Gastroesophageal sphincter (tissue), 4 donors: Measurements from ENCODE around the gene OPRD1. TPM values are rescaled to one million over a fixed set of nuclear protein-coding genes. Genes with fewer than 3 reads are reported as not detected.

Experiments used
- ATAC-seq: fragments of 150-250 bp; one replicate; pipeline ENCODE4 v1.9.1; 2016; ENCODE audit warnings: mild to moderate bottlenecking, moderate library complexity
- H3K27ac ChIP-seq, 4 donors: fragments of 200-600 bp; sonication (generic) in 3 of 4; 1 replicate in 3 of 4; 2 replicates in 1 of 4; pipeline ENCODE4 v1.5.1; 2016 to 2019
- H3K27me3 ChIP-seq: fragments of 200-600 bp; sonication (generic); one replicate; pipeline ENCODE4 v1.5.1; 2019
- H3K36me3 ChIP-seq, 2 donors: fragments of 200-600 bp; sonication (generic); one replicate each; pipeline ENCODE4 v1.5.1; 2019; ENCODE audit warnings: control low read depth in 1 of 2
- H3K4me1 ChIP-seq, 3 donors: fragments of 200-600 bp; sonication (generic); 1 replicate in 2 of 3; 2 replicates in 1 of 3; pipeline ENCODE4 v1.5.1; 2016 to 2019; ENCODE audit warnings: control low read depth in 2 of 3
- H3K4me3 ChIP-seq, 2 donors: fragments of 200-600 bp; sonication (generic); one replicate each; pipeline ENCODE4 v1.5.1; 2019; ENCODE audit warnings: mild to moderate bottlenecking in 1 of 2, moderate library complexity in 1 of 2
- H3K9me3 ChIP-seq, 3 donors: fragments of 200-600 bp; sonication (generic); one replicate each; pipeline ENCODE4 v1.5.1; 2017 to 2019; ENCODE audit warnings: control low read depth in 2 of 3
- EP300 ChIP-seq: sonication (generic); formaldehyde crosslinking; IDR thresholded peaks from one replicate; pipeline ENCODE4 v1.6.1; 2017; ENCODE audit warnings: antibody characterized with exemption, mild to moderate bottlenecking
- POLR2A ChIP-seq, 2 donors: fragments of 450-650 bp; IDR thresholded peaks; one replicate each; pipeline ENCODE4 v1.6.1; 2017; ENCODE audit warnings: antibody characterized with exemption in 2 of 2, mild to moderate bottlenecking in 2 of 2, moderate library complexity in 1 of 2
- POLR2AphosphoS5 ChIP-seq: sonication (generic); formaldehyde crosslinking; IDR thresholded peaks from one replicate; pipeline ENCODE4 v1.6.1; 2017; ENCODE audit warnings: antibody characterized with exemption
- WGBS, 2 donors: methylation state at CpG; one replicate each; pipeline ENCODE4 v1.1.5; 2018; ENCODE audit warnings: low coverage in 1 of 2; 5-methylcytosine and 5-hydroxymethylcytosine counted together
- total RNA-seq, 4 donors: library from RNA; depleted of rRNA; stranded (reverse); fragments of >200 nt; gene quantifications; one replicate each; pipeline ENCODE4 v1.1.0, GENCODE V29; 2016
- TF ChIP-seq, protein P1 (sequence below), 4 experiments: fragments of 200-600 bp in 2 of 4; fragments of 450-650 bp in 2 of 4; sonication (generic) in 1 of 4; IDR thresholded peaks; one replicate each; pipeline ENCODE4 v1.5.1; 2017 to 2019; ENCODE audit warnings: antibody characterized with exemption in 4 of 4, mild to moderate bottlenecking in 2 of 4, moderate library complexity in 2 of 4

The OPRD1 gene
- total RNA-seq, 4 donors from 2014 or later: 0.08 to 0.16 (median 0.13) TPM; not detected in 1

DNA sequence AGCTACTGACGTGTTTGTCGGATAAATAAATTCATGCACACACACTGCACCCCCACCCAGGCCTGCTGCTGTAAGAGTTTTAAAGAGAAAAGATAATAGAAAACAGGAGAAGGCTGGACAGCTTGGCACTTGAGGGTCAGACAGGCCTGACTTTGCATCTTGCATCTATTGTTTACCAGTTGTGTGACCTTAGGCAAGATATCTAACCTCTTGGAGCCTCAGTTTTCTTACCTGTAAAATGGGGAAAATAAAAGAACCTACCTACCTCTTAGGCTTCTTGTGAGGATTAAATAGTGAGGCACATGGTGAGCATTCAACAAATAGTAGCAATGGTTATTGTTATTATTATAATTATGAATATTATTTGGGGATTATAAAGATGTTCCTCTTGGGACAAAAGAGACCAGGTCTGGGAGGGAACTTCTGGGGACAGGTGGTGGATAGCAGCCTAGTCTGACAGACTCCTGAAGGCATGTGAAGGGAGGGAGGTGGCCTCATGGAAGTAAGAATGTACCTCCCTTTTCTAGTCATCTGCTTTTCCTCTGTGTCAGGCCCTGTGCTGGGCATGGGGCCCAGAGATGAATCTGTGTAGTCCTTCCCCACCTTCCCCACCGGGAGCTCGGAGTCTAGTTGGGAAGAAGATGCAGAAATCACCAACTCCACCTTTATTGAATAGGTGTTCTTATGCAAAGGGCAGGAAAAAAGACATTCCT is 84.1 kb downstream of the OPRD1 start:
- WGBS, 2 donors: 91 to 100% methylated on average over 2 to 4 of the region's 4 CpGs
- no peak for ATAC-seq

DNA sequence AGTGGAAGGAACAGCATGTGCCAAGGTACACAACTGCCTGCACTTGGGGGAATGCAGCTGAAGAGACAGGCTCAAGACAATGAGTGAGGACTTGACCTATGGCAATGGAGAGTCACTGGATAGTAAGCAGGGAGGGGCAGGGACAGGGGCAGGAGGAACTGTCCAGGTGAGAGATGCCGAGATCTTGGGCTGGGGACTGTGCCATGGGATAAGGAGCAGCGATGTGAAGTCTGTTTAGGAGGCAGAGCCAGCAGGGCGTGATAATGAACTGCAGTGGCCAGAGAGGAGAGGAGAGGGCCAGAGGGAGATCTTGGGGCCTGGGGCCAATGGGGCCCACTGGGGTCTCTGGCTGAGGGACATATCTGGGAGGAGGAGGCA is 84.6 kb downstream of the OPRD1 start:
- whole genome bisulfite sequencing, 2 donors: 43 to 50% methylated on average over 2 to 3 of the region's 3 CpGs
- Histone ChIP-seq H3K4me1 (peaks cover 0 to 18% (median 9%) of the 10 kb centered on the region in 3 donors), H3K27ac (no peak overlapping the region), H3K9me3 (no peaks in the 10 kb centered on the region), H3K27me3 (no peaks in the 10 kb centered on the region), H3K36me3 (peaks cover 0 to 5% of the 10 kb centered on the region in 2 donors), H3K4me3 (no peak overlapping the region)
- TF ChIP-seq POLR2A (IDR thresholded peaks at IDR 0.05) (no peak), EP300 (no peak), POLR2AphosphoS5 (no peak)
- TF ChIP-seq, protein P1, sequence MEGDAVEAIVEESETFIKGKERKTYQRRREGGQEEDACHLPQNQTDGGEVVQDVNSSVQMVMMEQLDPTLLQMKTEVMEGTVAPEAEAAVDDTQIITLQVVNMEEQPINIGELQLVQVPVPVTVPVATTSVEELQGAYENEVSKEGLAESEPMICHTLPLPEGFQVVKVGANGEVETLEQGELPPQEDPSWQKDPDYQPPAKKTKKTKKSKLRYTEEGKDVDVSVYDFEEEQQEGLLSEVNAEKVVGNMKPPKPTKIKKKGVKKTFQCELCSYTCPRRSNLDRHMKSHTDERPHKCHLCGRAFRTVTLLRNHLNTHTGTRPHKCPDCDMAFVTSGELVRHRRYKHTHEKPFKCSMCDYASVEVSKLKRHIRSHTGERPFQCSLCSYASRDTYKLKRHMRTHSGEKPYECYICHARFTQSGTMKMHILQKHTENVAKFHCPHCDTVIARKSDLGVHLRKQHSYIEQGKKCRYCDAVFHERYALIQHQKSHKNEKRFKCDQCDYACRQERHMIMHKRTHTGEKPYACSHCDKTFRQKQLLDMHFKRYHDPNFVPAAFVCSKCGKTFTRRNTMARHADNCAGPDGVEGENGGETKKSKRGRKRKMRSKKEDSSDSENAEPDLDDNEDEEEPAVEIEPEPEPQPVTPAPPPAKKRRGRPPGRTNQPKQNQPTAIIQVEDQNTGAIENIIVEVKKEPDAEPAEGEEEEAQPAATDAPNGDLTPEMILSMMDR (IDR thresholded peaks at IDR 0.05): no peak
- no peak for ATAC-seq

More for the DNA sequence above, 84.1 kb downstream of the OPRD1 start:
- TF ChIP-seq POLR2AphosphoS5: no peak
- no peak for TF ChIP-seq EP300
- TF ChIP-seq POLR2A (IDR thresholded peaks at IDR 0.05): no peak
- TF ChIP-seq, protein P1 (IDR thresholded peaks at IDR 0.05): no peak
- peaks cover 0 to 18% (median 9%) of the 10 kb centered on the region in 3 donors for H3K4me1 ChIP-seq
- no peaks in the 10 kb centered on the region for H3K27me3 ChIP-seq
- no peak overlapping the region for H3K27ac ChIP-seq
- H3K36me3 ChIP-seq: peaks cover 0 to 5% of the 10 kb centered on the region in 2 donors
- no peaks in the 10 kb centered on the region for H3K9me3 ChIP-seq
- H3K4me3 ChIP-seq: no peak overlapping the region

DNA sequence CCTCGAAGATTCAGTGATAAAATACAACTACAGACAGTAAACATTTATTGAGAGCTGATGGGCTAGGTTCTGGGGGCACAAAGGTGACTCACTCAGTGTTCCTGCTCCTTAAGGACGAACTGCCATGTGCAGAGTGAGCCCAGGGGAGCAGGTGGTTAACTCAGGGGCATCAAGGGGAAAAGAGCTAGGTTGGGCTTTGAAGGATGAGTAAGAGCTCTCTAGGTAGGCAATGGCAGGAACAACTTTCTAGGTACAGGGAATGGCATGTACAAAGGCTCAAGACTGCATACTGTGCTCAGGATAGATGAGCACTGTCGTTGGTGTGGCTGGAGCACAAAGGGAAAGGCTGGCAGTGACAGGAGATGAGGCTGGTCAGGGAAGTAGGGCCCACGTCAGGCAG is 85.8 kb downstream of the OPRD1 start:
- no peaks in the 10 kb centered on the region for H3K27me3 ChIP-seq
- H3K4me1 ChIP-seq: peaks cover 0 to 18% (median 9%) of the 10 kb centered on the region in 3 donors
- WGBS, 2 donors: 94 to 95% methylated on average over 4 of the region's 4 CpGs
- ATAC-seq: no peak
- peaks cover 0 to 5% of the 10 kb centered on the region in 2 donors for H3K36me3 ChIP-seq
- no peak overlapping the region for H3K4me3 ChIP-seq
- peak overlapping the region in 1 of 4 donors; percentile 22 for H3K27ac ChIP-seq
- H3K9me3 ChIP-seq: no peaks in the 10 kb centered on the region
- no peak for TF ChIP-seq EP300
- no peak for TF ChIP-seq POLR2AphosphoS5
- TF ChIP-seq, protein P1 (IDR thresholded peaks at IDR 0.05): no peak
- no peak for TF ChIP-seq POLR2A (IDR thresholded peaks at IDR 0.05)

DNA sequence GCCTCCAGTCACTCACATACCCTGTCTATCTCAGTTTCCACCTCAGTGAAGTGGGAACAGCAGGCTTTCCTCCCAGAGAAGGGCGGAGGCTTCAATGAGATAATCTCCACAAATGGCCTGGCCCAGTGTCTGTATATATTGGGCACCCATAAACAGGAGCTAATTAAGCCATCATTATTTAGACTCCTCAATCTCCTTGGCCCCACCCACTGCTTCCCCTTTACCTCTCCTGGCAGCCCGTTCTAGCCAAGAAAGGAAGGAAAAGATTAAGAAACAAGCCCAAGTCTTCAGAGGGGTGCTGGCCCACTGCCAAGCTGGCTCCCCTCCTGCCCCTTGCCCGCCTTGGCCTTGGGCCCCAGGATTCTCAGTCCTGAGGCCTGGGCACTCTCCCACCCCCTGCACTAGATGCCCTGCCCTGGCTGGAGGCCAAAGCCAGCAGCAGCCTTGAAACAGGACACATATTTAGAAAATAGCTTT is 86.5 kb downstream of the OPRD1 start:
- Histone ChIP-seq H3K27ac (peak overlapping the region in 1 of 4 donors; percentile 22), H3K27me3 (no peaks in the 10 kb centered on the region), H3K4me1 (peaks cover 0 to 18% (median 9%) of the 10 kb centered on the region in 3 donors), H3K36me3 (peaks cover 0 to 4% of the 10 kb centered on the region in 2 donors), H3K4me3 (no peak overlapping the region), H3K9me3 (no peaks in the 10 kb centered on the region)
- WGBS, 2 donors: 78 to 89% methylated on average over 1 to 3 of the region's 3 CpGs
- no peak for TF ChIP-seq EP300
- TF ChIP-seq POLR2AphosphoS5: no peak
- no peak for TF ChIP-seq POLR2A (IDR thresholded peaks at IDR 0.05)
- TF ChIP-seq, protein P1 (IDR thresholded peaks at IDR 0.05): no peak
- ATAC-seq: no peak

DNA sequence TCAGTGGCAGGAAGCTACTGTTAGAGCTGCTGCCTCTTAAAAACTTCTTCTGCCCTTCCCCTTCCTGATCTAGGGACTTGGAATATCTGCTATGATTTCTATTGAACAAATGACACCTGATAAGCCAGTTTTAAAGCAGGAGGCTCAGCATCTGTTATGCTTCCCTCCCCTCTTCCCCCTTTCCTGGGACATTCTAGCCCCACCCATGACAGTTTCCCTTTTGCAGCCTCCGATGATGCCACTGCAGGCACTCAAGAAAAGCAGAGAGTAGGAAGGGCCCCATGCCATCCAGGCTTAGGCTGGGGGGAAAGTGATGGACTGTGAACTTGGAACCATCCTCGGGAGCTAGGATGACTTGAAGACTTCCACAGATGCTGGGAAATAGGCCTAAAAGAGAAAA is 87.3 kb downstream of the OPRD1 start:
- no peak overlapping the region for H3K4me3 ChIP-seq
- H3K9me3 ChIP-seq: peaks cover 0 to under 1% (median 0%) of the 10 kb centered on the region in 3 donors
- no peaks in the 10 kb centered on the region for H3K36me3 ChIP-seq
- peaks cover 0 to 18% (median 9%) of the 10 kb centered on the region in 3 donors for H3K4me1 ChIP-seq
- no peak overlapping the region for H3K27ac ChIP-seq
- TF ChIP-seq POLR2A (IDR thresholded peaks at IDR 0.05) (no peak), POLR2AphosphoS5 (no peak), EP300 (no peak)
- TF ChIP-seq, protein P1 (IDR thresholded peaks at IDR 0.05): no peak
- ATAC-seq: no peak
- H3K27me3 ChIP-seq: no peaks in the 10 kb centered on the region
- WGBS, 2 donors: no CpG with 5 or more reads among the region's 2 CpGs
